Neural progenitor cell (in vitro differentiated cells): ENCODE measurements around the gene OR2T35. TPM values are rescaled to one million over a fixed set of nuclear protein-coding genes. Genes with fewer than 3 reads are reported as not detected.

Experiments used
- DNase-seq: peaks from one replicate; pipeline ENCODE4 v3.0.0-alpha.2; 2016; ENCODE audit warnings: low spot score
- H2AFZ ChIP-seq: fragments of 200-600 bp; sonication (generic); replicated peaks from 2 replicates; pipeline ENCODE4 v1.6.1; 2016; ENCODE audit warnings: antibody characterized with exemption
- H3F3A ChIP-seq: fragments of 200-600 bp; sonication (generic); 2 replicates; pipeline ENCODE4 v1.6.1; 2016; ENCODE audit warnings: antibody characterized with exemption, low read depth
- H3K27ac ChIP-seq: fragments of 200-600 bp; sonication (generic); 2 replicates; pipeline ENCODE4 v1.5.1; 2016; ENCODE audit warnings: mild to moderate bottlenecking
- H3K27me3 ChIP-seq: fragments of 200-600 bp; sonication (generic); 2 replicates; pipeline ENCODE4 v1.6.1; 2016; ENCODE audit warnings: mild to moderate bottlenecking, moderate library complexity
- H3K36me3 ChIP-seq: fragments of 200-600 bp; sonication (generic); 2 replicates; pipeline ENCODE4 v1.5.1; 2016
- H3K4me1 ChIP-seq: fragments of 200-600 bp; sonication (generic); 2 replicates; pipeline ENCODE4 v1.6.1; 2016; ENCODE audit warnings: mixed run types
- H3K4me2 ChIP-seq: fragments of 200-600 bp; sonication (generic); 2 replicates; pipeline ENCODE4 v1.6.1; 2016
- H3K4me3 ChIP-seq: fragments of 200-600 bp; sonication (generic); 2 replicates; pipeline ENCODE4 v1.5.1; 2016
- H3K79me2 ChIP-seq: fragments of 200-600 bp; sonication (generic); 2 replicates; pipeline ENCODE4 v1.6.1; 2016; ENCODE audit warnings: low read depth
- H3K9ac ChIP-seq: fragments of 200-600 bp; sonication (generic); 2 replicates; pipeline ENCODE4 v1.6.1; 2016
- H3K9me3 ChIP-seq: fragments of 200-600 bp; sonication (generic); 2 replicates; pipeline ENCODE4 v1.5.1; 2016; ENCODE audit warnings: low read depth
- H4K20me1 ChIP-seq: fragments of 200-600 bp; sonication (generic); 2 replicates; pipeline ENCODE4 v1.6.1; 2016; ENCODE audit warnings: low read depth
- H3K27ac Mint-ChIP-seq: 3 replicates; pipeline ENCODE4 v1.8.0; 2021; ENCODE audit warnings: mixed read lengths
- H3K27me3 Mint-ChIP-seq: 2 replicates; pipeline ENCODE4 v1.8.0; 2022; ENCODE audit warnings: low read depth, mild to moderate bottlenecking, inconsistent platforms, moderate library complexity, mixed read lengths; ENCODE audit not compliant: insufficient read depth
- H3K36me3 Mint-ChIP-seq: 3 replicates; pipeline ENCODE4 v1.8.0; 2021; ENCODE audit warnings: mixed read lengths
- H3K4me1 Mint-ChIP-seq: 3 replicates; pipeline ENCODE4 v1.8.0; 2021; ENCODE audit warnings: mixed read lengths
- H3K4me3 Mint-ChIP-seq: 3 replicates; pipeline ENCODE4 v1.8.0; 2021; ENCODE audit warnings: mild to moderate bottlenecking, moderate library complexity, mixed read lengths
- H3K9me3 Mint-ChIP-seq: 3 replicates; pipeline ENCODE4 v1.8.0; 2020; ENCODE audit warnings: mixed read lengths
- CTCF ChIP-seq: fragments of 200-600 bp; sonication (generic); IDR thresholded peaks from 2 replicates; pipeline ENCODE4 v1.5.1; 2017; ENCODE audit warnings: antibody characterized with exemption, mild to moderate bottlenecking
- EZH2 ChIP-seq: fragments of 200-600 bp; sonication (generic); IDR thresholded peaks from 2 replicates; pipeline ENCODE4 v1.6.1; 2017; ENCODE audit warnings: antibody characterized with exemption, mild to moderate bottlenecking, moderate library complexity
- EZH2phosphoT487 ChIP-seq: fragments of 200-600 bp; sonication (generic); IDR thresholded peaks from 2 replicates; pipeline ENCODE4 v1.6.1; 2017; ENCODE audit warnings: antibody characterized with exemption
- total RNA-seq: library from RNA; depleted of rRNA; stranded (reverse); fragments of >200 nt; gene quantifications from 2 replicates; pipeline ENCODE4 v1.2.3, GENCODE V29; 2015; ENCODE audit warnings: low replicate concordance

Gene OR2T35
- total RNA-seq, 1 donor from 2014 or later: not detected

- Histone ChIP-seq H2AFZ (no peak overlapping the region), H3K27me3 (no peaks in the 10 kb centered on the region), H3F3A (no peaks in the 10 kb centered on the region), H4K20me1 (no peaks in the 10 kb centered on the region), H3K4me1 (no peaks in the 10 kb centered on the region), H3K9ac (no peak overlapping the region), H3K79me2 (no peaks in the 10 kb centered on the region), H3K36me3 (no peaks in the 10 kb centered on the region), H3K4me3 (no peak overlapping the region), H3K27ac (no peak overlapping the region), H3K4me2 (no peak overlapping the region), H3K9me3 (peaks cover 23% of the 10 kb centered on the region)
- no peaks in the 10 kb centered on the region for H3K36me3 Mint-ChIP-seq
- no peak for DNase-seq
- no peak overlapping the region for H3K4me3 Mint-ChIP-seq
- no peak overlapping the region for H3K27ac Mint-ChIP-seq
- TF ChIP-seq EZH2phosphoT487: no peak
- no peak for TF ChIP-seq CTCF
- TF ChIP-seq EZH2: no peak
- H3K9me3 Mint-ChIP-seq: peaks cover 26% of the 10 kb centered on the region
- H3K4me1 Mint-ChIP-seq: no peaks in the 10 kb centered on the region
- no peaks in the 10 kb centered on the region for H3K27me3 Mint-ChIP-seq
Observed at GRCh38 chr1:248613742-248614141, 31.3 kb downstream of the OR2T35 start.

GRCh38 chr1:248611883-248612414 lies 33.1 kb downstream of the OR2T35 start:
- H3K4me1 ChIP-seq: no peaks in the 10 kb centered on the region
- H3K36me3 ChIP-seq: no peaks in the 10 kb centered on the region
- Mint-ChIP-seq H3K4me3 (no peak overlapping the region), H3K36me3 (no peaks in the 10 kb centered on the region), H3K4me1 (no peaks in the 10 kb centered on the region), H3K27ac (no peak overlapping the region), H3K27me3 (no peaks in the 10 kb centered on the region), H3K9me3 (peaks cover 26% of the 10 kb centered on the region)
- H3K9ac ChIP-seq: no peak overlapping the region
- H4K20me1 ChIP-seq: no peaks in the 10 kb centered on the region
- H3K27ac ChIP-seq: no peak overlapping the region
- peaks cover 37% of the 10 kb centered on the region for H3K9me3 ChIP-seq
- TF ChIP-seq CTCF (no peak), EZH2phosphoT487 (no peak), EZH2 (no peak)
- no peaks in the 10 kb centered on the region for H3K79me2 ChIP-seq
- no peak overlapping the region for H3K4me3 ChIP-seq
- no peaks in the 10 kb centered on the region for H3K27me3 ChIP-seq
- H2AFZ ChIP-seq: no peak overlapping the region
- H3K4me2 ChIP-seq: no peak overlapping the region
- H3F3A ChIP-seq: no peaks in the 10 kb centered on the region
- no peak for DNase-seq

GRCh38 chr1:248610301-248610700 lies 34.8 kb downstream of the OR2T35 start:
- Histone ChIP-seq H2AFZ (no peak overlapping the region), H3K79me2 (no peaks in the 10 kb centered on the region), H3K9ac (no peak overlapping the region), H3K36me3 (no peaks in the 10 kb centered on the region), H3K27me3 (no peaks in the 10 kb centered on the region), H3K4me1 (no peaks in the 10 kb centered on the region), H3K9me3 (peaks cover 45% of the 10 kb centered on the region), H3K4me3 (no peak overlapping the region), H3K27ac (no peak overlapping the region), H3K4me2 (no peak overlapping the region), H3F3A (no peaks in the 10 kb centered on the region), H4K20me1 (no peaks in the 10 kb centered on the region)
- Mint-ChIP-seq H3K4me1 (no peaks in the 10 kb centered on the region), H3K27ac (no peak overlapping the region), H3K36me3 (no peaks in the 10 kb centered on the region), H3K9me3 (peaks cover 24% of the 10 kb centered on the region), H3K4me3 (no peak overlapping the region), H3K27me3 (peaks cover 2% of the 10 kb centered on the region)
- no peak for TF ChIP-seq EZH2phosphoT487
- no peak for TF ChIP-seq CTCF
- no peak for TF ChIP-seq EZH2
- no peak for DNase-seq
